Measurements from ENCODE around the gene ADAT1.

Gene ADAT1

GRCh38 chr16:75622761-75623605 is at the start of gene ADAT1:
TSS of gene ADAT1 (minus strand) at chr16:75623281. CDS start at chr16:75620799, 2,482 bp downstream.
- peak; percentile 95 for DNase-seq

GRCh38 chr16:75667503-75667902 is 44.4 kb upstream of the ADAT1 start:
- DNase-seq = no peak

- DNase-seq = no peak
These were observed 37.7 kb upstream of the ADAT1 start for GRCh38 chr16:75660726-75661302.

GRCh38 chr16:75660321-75660720 is 37.2 kb upstream of the ADAT1 start:
- no peak for DNase-seq

- no peak for DNase-seq
These were observed 35.1 kb upstream of the ADAT1 start for GRCh38 chr16:75658175-75658574.

- DNase-seq = no peak
These were observed 30.8 kb upstream of the ADAT1 start for GRCh38 chr16:75653922-75654321.

GRCh38 chr16:75648265-75649076 is 25.4 kb upstream of the ADAT1 start:
- DNase-seq = peak; percentile 81

- peak; percentile 96 for DNase-seq
These were observed 24.6 kb upstream of the ADAT1 start, which contains the start of the genes KARS1 and TERF2IP for GRCh38 chr16:75647492-75648264. TSS of gene KARS1 (minus strand) at chr16:75647665. CDS start at chr16:75647639, 26 bp downstream. TSS of gene TERF2IP (plus strand) at chr16:75647773. CDS start at chr16:75647883, 110 bp downstream.

- no peak for DNase-seq
These were observed 24.0 kb upstream of the ADAT1 start for GRCh38 chr16:75647112-75647491.

- DNase-seq = no peak
These were observed 21.3 kb upstream of the ADAT1 start for GRCh38 chr16:75644240-75645012.

GRCh38 chr16:75640598-75640997 is 17.5 kb upstream of the ADAT1 start:
- DNase-seq = no peak

GRCh38 chr16:75635036-75635435 is 12.0 kb upstream of the ADAT1 start:
- no peak for DNase-seq

GRCh38 chr16:75632857-75633256 is 9.8 kb upstream of the ADAT1 start:
- DNase-seq = no peak

GRCh38 chr16:75630052-75630451 is 7.0 kb upstream of the ADAT1 start:
- no peak for DNase-seq

- DNase-seq = no peak
These were observed 6.1 kb upstream of the ADAT1 start for GRCh38 chr16:75629132-75629531.

GRCh38 chr16:75628351-75628750 is 5.3 kb upstream of the ADAT1 start:
- DNase-seq = no peak

- no peak for DNase-seq
These were observed 4.8 kb upstream of the ADAT1 start for GRCh38 chr16:75627851-75628250.

- DNase-seq = no peak
These were observed 3.7 kb upstream of the ADAT1 start for GRCh38 chr16:75626806-75627205.

GRCh38 chr16:75624921-75625334 is 1.8 kb upstream of the ADAT1 start:
- no peak for DNase-seq

- no peak for DNase-seq
These were observed 2.0 kb downstream of the ADAT1 start for GRCh38 chr16:75621170-75621477.

- DNase-seq = peak; percentile 12
These were observed 2.5 kb downstream of the ADAT1 start for GRCh38 chr16:75620326-75621169.

Data from activated effector memory CD4-positive, alpha-beta T cell treated with Interleukin-2 at 50 U/mL for 16 hours (primary cell).